HuH-7.5 (cell line): ENCODE data around the gene CATSPER1.

Source experiments
- DNase-seq: peaks from one replicate; pipeline ENCODE4 v3.0.0; 2011; ENCODE audit warnings: low spot score

The CATSPER1 gene

GRCh38 chr11:65968600-65969482 lies 57.4 kb downstream of the CATSPER1 start:
- DNase-seq: no peak

DNA sequence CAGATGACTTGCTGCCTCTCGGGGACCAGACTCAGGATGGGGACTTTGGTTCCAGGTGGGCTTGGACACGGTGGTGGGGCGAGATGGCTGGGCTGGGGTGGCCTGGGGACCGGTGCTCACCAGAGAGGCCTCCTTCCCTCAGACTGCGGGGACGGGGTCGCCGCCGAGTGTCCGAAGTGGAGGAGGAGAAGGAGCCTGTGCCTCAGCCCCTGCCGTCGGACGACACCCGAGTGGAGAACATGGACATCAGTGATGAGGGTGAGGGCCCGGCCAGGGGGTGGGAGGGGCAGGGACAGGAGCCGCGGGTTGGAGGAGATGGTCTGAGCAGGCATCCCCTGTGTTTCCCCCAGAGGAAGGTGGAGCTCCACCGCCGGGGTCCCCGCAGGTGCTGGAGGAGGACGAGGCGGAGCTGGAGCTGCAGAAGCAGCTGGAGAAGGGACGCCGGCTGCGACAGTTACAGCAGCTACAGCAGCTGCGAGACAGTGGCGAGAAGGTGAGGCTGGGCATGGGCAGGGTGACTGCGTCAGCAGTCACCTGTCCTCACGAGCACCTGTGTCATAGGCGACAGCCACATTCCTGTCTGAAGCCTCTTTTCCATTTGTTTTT lies 58.8 kb downstream of the CATSPER1 start:
- no peak for DNase-seq
